GM12878 (cell line): ENCODE results near the gene ATXN7L3B. TPM values are rescaled to one million over a fixed set of nuclear protein-coding genes. Genes with fewer than 3 reads are reported as not detected.

Experiments used
- ATAC-seq: fragments of 200-7000 bp; cut with Tn5 transposase; 3 replicates; pipeline ENCODE4 v1.9.1; 2020; ENCODE audit warnings: mild to moderate bottlenecking, moderate library complexity
- BruUV-seq: library from RNA; stranded (reverse); fragments of 400-500 nt; replicated peaks from 2 replicates; lab custom pipeline; 2021; lab: Mats Ljungman, UMichigan
- CTCF ChIA-PET: fragments of 300-600 bp; sonication (Branson Sonifier 250); formaldehyde crosslinking; extraction: SDS; loops from one replicate; lab custom pipeline; 2021; ENCODE audit warnings: inconsistent platforms; lab: Yijun Ruan, JAX
- POLR2A ChIA-PET: fragments of 350-600 bp; formaldehyde crosslinking; extraction: SDS; loops from one replicate; lab custom pipeline; 2021; ENCODE audit warnings: inconsistent platforms; lab: Charles Lee
- RAD21 ChIA-PET: fragments of 300-600 bp; sonication (Branson Sonifier 250); formaldehyde crosslinking; loops from one replicate; lab custom pipeline; 2023; ENCODE audit warnings: antibody characterized with exemption; ENCODE audit not compliant: unreplicated experiment; lab: Charles Lee
- SMC1A ChIA-PET: fragments of 300-600 bp; sonication (Branson Sonifier 250); formaldehyde crosslinking; loops from one replicate; lab custom pipeline; 2023; ENCODE audit not compliant: unreplicated experiment, uncharacterized antibody; lab: Charles Lee
- DNase-seq: peaks from one replicate; pipeline ENCODE4 v3.0.0-alpha.2; 2011; ENCODE audit warnings: low read depth, low spot score
- FAIRE-seq: peaks from 3 replicates; lab custom pipeline; 2011; peaks lifted over from hg19 to GRCh38; lab: Jason Lieb, UNC
- H2AFZ ChIP-seq: 2 replicates; pipeline ENCODE4 v1.6.0; 2011; ENCODE audit warnings: low read depth, low read length, control low read depth; ENCODE audit not compliant: control insufficient read depth
- H3K27ac ChIP-seq: 2 replicates; pipeline ENCODE4 v1.5.1; 2011; ENCODE audit warnings: control low read depth; ENCODE audit not compliant: control insufficient read depth, insufficient read depth
- H3K27me3 ChIP-seq, 2 experiments: replicated peaks in 1 of 2; 2 replicates each; pipeline versions ENCODE4 v1.6.0 to v1.6.1; 2011; ENCODE audit warnings: low read length in 1 of 2; ENCODE audit not compliant: control insufficient read depth in 2 of 2, insufficient read depth in 2 of 2
- H3K36me3 ChIP-seq, 2 experiments: 2 replicates each; pipeline ENCODE4 v1.5.1; 2011; ENCODE audit warnings: low read length in 1 of 2; ENCODE audit not compliant: control insufficient read depth in 2 of 2, insufficient read depth in 2 of 2
- H3K4me1 ChIP-seq: 2 replicates; pipeline ENCODE4 v1.6.1; 2011; ENCODE audit warnings: mild to moderate bottlenecking, low read length, moderate library complexity, mixed read lengths; ENCODE audit not compliant: control insufficient read depth, insufficient read depth
- H3K4me2 ChIP-seq: 2 replicates; pipeline ENCODE4 v1.6.0; 2011; ENCODE audit warnings: control low read depth; ENCODE audit not compliant: control insufficient read depth, insufficient read depth
- H3K4me3 ChIP-seq: fragments of 200-600 bp; sonication (generic); 2 replicates; pipeline ENCODE4 v1.5.1; 2016
- H3K79me2 ChIP-seq: 2 replicates; pipeline ENCODE4 v1.6.0; 2011; ENCODE audit warnings: low read length; ENCODE audit not compliant: control insufficient read depth, insufficient read depth
- H3K9ac ChIP-seq: 2 replicates; pipeline ENCODE4 v1.8.0; 2011; ENCODE audit warnings: low read length, control low read depth, mixed read lengths; ENCODE audit not compliant: control insufficient read depth, insufficient read depth
- H3K9me3 ChIP-seq: replicated peaks from 3 replicates; pipeline ENCODE4 v1.5.1; 2011; ENCODE audit warnings: mild to moderate bottlenecking, low read length; ENCODE audit not compliant: control insufficient read depth, insufficient read depth
- H4K20me1 ChIP-seq: 2 replicates; pipeline ENCODE4 v1.6.0; 2011; ENCODE audit not compliant: control insufficient read depth, insufficient read depth
- BACH1 ChIP-seq: fragments of 450-650 bp; IDR thresholded peaks from 2 replicates; pipeline ENCODE4 v1.6.1; 2017; ENCODE audit warnings: mild to moderate bottlenecking, borderline replicate concordance
- HDAC6 ChIP-seq: fragments of 200-600 bp; sonication (generic); IDR thresholded peaks from one replicate; pipeline ENCODE4 v1.8.0; 2017; ENCODE audit warnings: antibody characterized with exemption; ENCODE audit not compliant: unreplicated experiment
- HDGF ChIP-seq: fragments of 450-650 bp; IDR thresholded peaks from 2 replicates; pipeline ENCODE4 v1.6.1; 2016; ENCODE audit warnings: antibody characterized with exemption
- NFYA ChIP-seq: IDR thresholded peaks from 2 replicates; pipeline ENCODE4 v1.6.1; 2011; ENCODE audit warnings: low read depth, mild to moderate bottlenecking, low read length, improper control_type of control experiment, borderline replicate concordance
- SP1 ChIP-seq: IDR thresholded peaks from one replicate; pipeline ENCODE4 v1.6.1; 2011; ENCODE audit warnings: low read depth, low read length
- STAT3 ChIP-seq: IDR thresholded peaks from 2 replicates; pipeline ENCODE4 v1.6.1; 2011; ENCODE audit warnings: low read depth, low read length, improper control_type of control experiment
- ZNF24 ChIP-seq: fragments of 450-650 bp; IDR thresholded peaks from 2 replicates; pipeline ENCODE4 v1.6.1; 2017; ENCODE audit warnings: antibody characterized with exemption, mild to moderate bottlenecking
- WGBS: methylation state at CpG from one replicate; pipeline ENCODE4 v1.1.6; 2016; ENCODE audit warnings: low lambda C conversion rate; ENCODE audit not compliant: insufficient replicate concordance, insufficient coverage; ENCODE audit errors: missing lambda C conversion rate; 5-methylcytosine and 5-hydroxymethylcytosine counted together
- in situ Hi-C: fragments of 300-500 bp; cut with MboI; formaldehyde crosslinking; loops from 9 replicates; pipeline ENCODE4 v1.14.3; 2018; ENCODE audit warnings: mixed read lengths
- intact Hi-C: fragments of 100-400 bp; cut with micrococcal nuclease; formaldehyde crosslinking; loops from one replicate; pipeline ENCODE4 v1.14.2; 2022; ENCODE audit not compliant: unreplicated experiment
- polyA plus RNA-seq, 11 experiments: library from polyadenylated mRNA; depleted of rRNA in 4 of 11; unstranded in 6 of 11; stranded (reverse) in 5 of 11; fragments of >200 nt; fragmentation: Nextera tagmentation in 4 of 11; fragmentation: Illumina TruSeq in 1 of 11; extraction: Ambion mirVana in 4 of 11; extraction: Trizol in 1 of 11; gene quantifications; 1 replicate in 1 of 11; 2 replicates in 10 of 11; pipeline versions ENCODE4 v1.2.1 to v1.2.3, GENCODE V29; 2011 to 2016; ENCODE audit warnings: inconsistent platforms in 2 of 11, missing spikeins in 2 of 11, low read depth in 1 of 11
- total RNA-seq, 4 experiments: library from RNA; depleted of rRNA in 3 of 4; stranded (reverse); fragments of >200 nt in 3 of 4; fragmentation: Illumina TruSeq in 1 of 4; extraction: Trizol in 1 of 4; gene quantifications; 2 replicates each; pipeline versions ENCODE4 v1.2.1 to v1.2.3, GENCODE V29; 2013 to 2021
- TF ChIP-seq, protein P1 (sequence below): fragments of 450-650 bp; conservative IDR thresholded peaks from 2 replicates; pipeline ENCODE4 v1.6.1; 2017; ENCODE audit warnings: mild to moderate bottlenecking, moderate library complexity
- TF ChIP-seq, protein P2 (sequence below): fragments of 450-650 bp; IDR thresholded peaks from 2 replicates; pipeline ENCODE4 v1.6.1; 2014; ENCODE audit warnings: mild to moderate bottlenecking
- TF ChIP-seq, protein P3 (sequence below): fragments of 450-650 bp; IDR thresholded peaks from 2 replicates; pipeline ENCODE4 v1.6.1; 2017; ENCODE audit warnings: mild to moderate bottlenecking, moderate library complexity
- TF ChIP-seq, protein P4 (sequence below): IDR thresholded peaks from 2 replicates; pipeline ENCODE4 v1.6.1; 2011; ENCODE audit warnings: borderline replicate concordance, low read depth, mild to moderate bottlenecking, moderate library complexity, mixed read lengths, low read length; ENCODE audit not compliant: insufficient read depth; ENCODE audit errors: extremely low read length

The ATXN7L3B gene
- total and polyA plus RNA-seq, 10 of the 15 experiments (the other 5 are each of a cell fraction or from before 2014, with no cell fraction given), result 6.3 to 36.1 (median 21.7) TPM

DNA sequence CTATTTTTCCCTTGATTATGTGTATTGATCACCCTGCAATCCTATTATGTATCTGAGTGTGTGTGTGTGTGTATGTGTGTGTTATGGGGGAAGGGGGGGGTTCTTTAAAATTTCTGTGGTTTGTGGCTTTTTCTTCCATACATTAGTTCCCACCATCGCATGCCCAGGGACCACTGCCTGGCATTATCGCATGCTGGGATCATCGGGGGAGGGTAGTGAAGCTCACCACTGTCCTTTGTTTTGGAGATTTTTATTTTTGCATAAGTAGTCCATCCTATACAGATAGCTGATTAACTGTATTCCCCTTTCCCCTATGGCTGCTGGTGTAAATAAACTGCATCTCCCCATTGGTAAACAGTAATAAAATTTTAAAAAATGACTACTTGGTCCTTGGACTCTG lies 3.4 kb downstream of the ATXN7L3B start:
- Histone ChIP-seq H3K79me2 (peaks cover 48% of the 10 kb centered on the region), H3K9me3 (no peaks in the 10 kb centered on the region; the same call in 2 of the 3 replicates), H3K27ac (no peak overlapping the region), H4K20me1 (peaks cover 13% of the 10 kb centered on the region; the same call in 1 of the 2 replicates), H3K36me3 (peaks cover 0 to 12% of the 10 kb centered on the region in 2 experiments; a peak in 1 of 4 replicates), H2AFZ (no peak overlapping the region), H3K27me3 (no peaks in the 10 kb centered on the region), H3K4me3 (peak overlapping the region; percentile 83), H3K4me2 (peak overlapping the region; percentile 87), H3K4me1 (peaks cover 5% of the 10 kb centered on the region; the same call in 1 of the 2 replicates), H3K9ac (no peak overlapping the region)
- DNase-seq (no peak), FAIRE-seq (no peak), ATAC-seq (no peak)
- ChIA-PET SMC1A (interaction anchor here (0.9 to 1.9 kb wide), 3 partner anchors 9 to 167 kb away, joined by 3 to 5 read pairs (median 3); no protein-coding TSS in a partner anchor), CTCF (interaction anchor here (1.8 kb wide), 1 partner anchor 9 kb away, joined by 5 read pairs; no protein-coding TSS in a partner anchor), RAD21 (interaction anchor here (0.9 kb wide), 1 partner anchor 96 kb away, joined by 3 read pairs; no protein-coding TSS in a partner anchor), POLR2A (interaction anchor here (1.3 kb wide), 1 partner anchor 9 kb away, joined by 6 read pairs; no protein-coding TSS in a partner anchor)
- in situ Hi-C loops, result no loop called here
- 65% methylated on average over 3 of the region's 3 CpGs for WGBS
- TF ChIP-seq, protein P1, sequence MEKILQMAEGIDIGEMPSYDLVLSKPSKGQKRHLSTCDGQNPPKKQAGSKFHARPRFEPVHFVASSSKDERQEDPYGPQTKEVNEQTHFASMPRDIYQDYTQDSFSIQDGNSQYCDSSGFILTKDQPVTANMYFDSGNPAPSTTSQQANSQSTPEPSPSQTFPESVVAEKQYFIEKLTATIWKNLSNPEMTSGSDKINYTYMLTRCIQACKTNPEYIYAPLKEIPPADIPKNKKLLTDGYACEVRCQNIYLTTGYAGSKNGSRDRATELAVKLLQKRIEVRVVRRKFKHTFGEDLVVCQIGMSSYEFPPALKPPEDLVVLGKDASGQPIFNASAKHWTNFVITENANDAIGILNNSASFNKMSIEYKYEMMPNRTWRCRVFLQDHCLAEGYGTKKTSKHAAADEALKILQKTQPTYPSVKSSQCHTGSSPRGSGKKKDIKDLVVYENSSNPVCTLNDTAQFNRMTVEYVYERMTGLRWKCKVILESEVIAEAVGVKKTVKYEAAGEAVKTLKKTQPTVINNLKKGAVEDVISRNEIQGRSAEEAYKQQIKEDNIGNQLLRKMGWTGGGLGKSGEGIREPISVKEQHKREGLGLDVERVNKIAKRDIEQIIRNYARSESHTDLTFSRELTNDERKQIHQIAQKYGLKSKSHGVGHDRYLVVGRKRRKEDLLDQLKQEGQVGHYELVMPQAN, result no peak
- TF ChIP-seq BACH1 (no peak), NFYA (no peak), HDGF (no peak), HDAC6 (no peak), SP1 (no peak), STAT3 (no peak), ZNF24 (no peak)
- TF ChIP-seq, protein P2, sequence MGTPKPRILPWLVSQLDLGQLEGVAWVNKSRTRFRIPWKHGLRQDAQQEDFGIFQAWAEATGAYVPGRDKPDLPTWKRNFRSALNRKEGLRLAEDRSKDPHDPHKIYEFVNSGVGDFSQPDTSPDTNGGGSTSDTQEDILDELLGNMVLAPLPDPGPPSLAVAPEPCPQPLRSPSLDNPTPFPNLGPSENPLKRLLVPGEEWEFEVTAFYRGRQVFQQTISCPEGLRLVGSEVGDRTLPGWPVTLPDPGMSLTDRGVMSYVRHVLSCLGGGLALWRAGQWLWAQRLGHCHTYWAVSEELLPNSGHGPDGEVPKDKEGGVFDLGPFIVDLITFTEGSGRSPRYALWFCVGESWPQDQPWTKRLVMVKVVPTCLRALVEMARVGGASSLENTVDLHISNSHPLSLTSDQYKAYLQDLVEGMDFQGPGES, result no peak
- TF ChIP-seq, protein P3, sequence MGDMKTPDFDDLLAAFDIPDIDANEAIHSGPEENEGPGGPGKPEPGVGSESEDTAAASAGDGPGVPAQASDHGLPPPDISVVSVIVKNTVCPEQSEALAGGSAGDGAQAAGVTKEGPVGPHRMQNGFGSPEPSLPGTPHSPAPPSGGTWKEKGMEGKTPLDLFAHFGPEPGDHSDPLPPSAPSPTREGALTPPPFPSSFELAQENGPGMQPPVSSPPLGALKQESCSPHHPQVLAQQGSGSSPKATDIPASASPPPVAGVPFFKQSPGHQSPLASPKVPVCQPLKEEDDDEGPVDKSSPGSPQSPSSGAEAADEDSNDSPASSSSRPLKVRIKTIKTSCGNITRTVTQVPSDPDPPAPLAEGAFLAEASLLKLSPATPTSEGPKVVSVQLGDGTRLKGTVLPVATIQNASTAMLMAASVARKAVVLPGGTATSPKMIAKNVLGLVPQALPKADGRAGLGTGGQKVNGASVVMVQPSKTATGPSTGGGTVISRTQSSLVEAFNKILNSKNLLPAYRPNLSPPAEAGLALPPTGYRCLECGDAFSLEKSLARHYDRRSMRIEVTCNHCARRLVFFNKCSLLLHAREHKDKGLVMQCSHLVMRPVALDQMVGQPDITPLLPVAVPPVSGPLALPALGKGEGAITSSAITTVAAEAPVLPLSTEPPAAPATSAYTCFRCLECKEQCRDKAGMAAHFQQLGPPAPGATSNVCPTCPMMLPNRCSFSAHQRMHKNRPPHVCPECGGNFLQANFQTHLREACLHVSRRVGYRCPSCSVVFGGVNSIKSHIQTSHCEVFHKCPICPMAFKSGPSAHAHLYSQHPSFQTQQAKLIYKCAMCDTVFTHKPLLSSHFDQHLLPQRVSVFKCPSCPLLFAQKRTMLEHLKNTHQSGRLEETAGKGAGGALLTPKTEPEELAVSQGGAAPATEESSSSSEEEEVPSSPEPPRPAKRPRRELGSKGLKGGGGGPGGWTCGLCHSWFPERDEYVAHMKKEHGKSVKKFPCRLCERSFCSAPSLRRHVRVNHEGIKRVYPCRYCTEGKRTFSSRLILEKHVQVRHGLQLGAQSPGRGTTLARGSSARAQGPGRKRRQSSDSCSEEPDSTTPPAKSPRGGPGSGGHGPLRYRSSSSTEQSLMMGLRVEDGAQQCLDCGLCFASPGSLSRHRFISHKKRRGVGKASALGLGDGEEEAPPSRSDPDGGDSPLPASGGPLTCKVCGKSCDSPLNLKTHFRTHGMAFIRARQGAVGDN, result no peak
- TF ChIP-seq, protein P4, sequence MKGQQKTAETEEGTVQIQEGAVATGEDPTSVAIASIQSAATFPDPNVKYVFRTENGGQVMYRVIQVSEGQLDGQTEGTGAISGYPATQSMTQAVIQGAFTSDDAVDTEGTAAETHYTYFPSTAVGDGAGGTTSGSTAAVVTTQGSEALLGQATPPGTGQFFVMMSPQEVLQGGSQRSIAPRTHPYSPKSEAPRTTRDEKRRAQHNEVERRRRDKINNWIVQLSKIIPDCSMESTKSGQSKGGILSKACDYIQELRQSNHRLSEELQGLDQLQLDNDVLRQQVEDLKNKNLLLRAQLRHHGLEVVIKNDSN, result no peak
- BruUV-seq, result no TSS peak
- intact Hi-C loops, result no loop called here
